ENCODE results near the gene ZNF878. TPM values are rescaled to one million over a fixed set of nuclear protein-coding genes. Genes with fewer than 3 reads are reported as not detected.

ZNF878 gene
- total RNA-seq, 6 experiments from 2014 or later: 0.11 to 0.17 (median 0.17) TPM; not detected in 3

GRCh38 chr19:12052091-12052496 is 667 bp downstream of the ZNF878 start:
- H3K27me3 Mint-ChIP-seq (ENCODE audit: insufficient read depth): peaks cover 2% of the 10 kb centered on the region; the same call in 1 of the 2 replicates
- peak overlapping the region; percentile 85 for H3K4me3 Mint-ChIP-seq
- no peak for TF ChIP-seq CTCF (IDR thresholded peaks at IDR 0.05)
- H3K4me1 Mint-ChIP-seq (ENCODE audit: low read depth): peaks cover 12% of the 10 kb centered on the region
- H3K27ac Mint-ChIP-seq: 0 out of 2 replicates have a peak overlapping the region, but pooled peaks have one; percentile 2
- peaks cover 13% of the 10 kb centered on the region; the same call in 1 of the 2 replicates for H3K36me3 Mint-ChIP-seq (ENCODE audit: low read depth)
- peaks cover 16% of the 10 kb centered on the region for H3K9me3 Mint-ChIP-seq
- peak; percentile 21 for DNase-seq

GRCh38 chr19:12047868-12048267 is 4.9 kb downstream of the ZNF878 start:
- Mint-ChIP-seq H3K4me1 (ENCODE audit: low read depth) (peaks cover 7% of the 10 kb centered on the region), H3K4me3 (no peak overlapping the region), H3K9me3 (peaks cover 52% of the 10 kb centered on the region), H3K27ac (no peak overlapping the region), H3K36me3 (ENCODE audit: low read depth) (peaks cover 39% of the 10 kb centered on the region), H3K27me3 (ENCODE audit: insufficient read depth) (peaks cover 2% of the 10 kb centered on the region; the same call in 1 of the 2 replicates)
- no peak for DNase-seq
- no peak for TF ChIP-seq CTCF (IDR thresholded peaks at IDR 0.05)

- Mint-ChIP-seq H3K27me3 (ENCODE audit: insufficient read depth) (no peaks in the 10 kb centered on the region), H3K36me3 (ENCODE audit: low read depth) (peaks cover 46% of the 10 kb centered on the region), H3K9me3 (peaks cover 69% of the 10 kb centered on the region), H3K27ac (no peak overlapping the region), H3K4me3 (no peak overlapping the region), H3K4me1 (ENCODE audit: low read depth) (no peaks in the 10 kb centered on the region)
- no peak for TF ChIP-seq CTCF (IDR thresholded peaks at IDR 0.05)
- no peak for DNase-seq
Measured at GRCh38 chr19:12043752-12044422, 8.9 kb downstream of the ZNF878 start.

- Mint-ChIP-seq H3K27me3 (ENCODE audit: insufficient read depth) (no peaks in the 10 kb centered on the region), H3K9me3 (peaks cover 66% of the 10 kb centered on the region), H3K27ac (no peak overlapping the region), H3K4me1 (ENCODE audit: low read depth) (no peaks in the 10 kb centered on the region), H3K36me3 (ENCODE audit: low read depth) (peaks cover 45% of the 10 kb centered on the region), H3K4me3 (no peak overlapping the region)
- DNase-seq: no peak
- no peak for TF ChIP-seq CTCF (IDR thresholded peaks at IDR 0.05)
Measured at GRCh38 chr19:12042893-12043292, 9.9 kb downstream of the ZNF878 start.

- peaks cover 19% of the 10 kb centered on the region for H3K4me1 Mint-ChIP-seq (ENCODE audit: low read depth)
- DNase-seq: peak; percentile 84
- peak within 1 kb of the TSS; percentile 94 for H3K27ac Mint-ChIP-seq
- peak; percentile 20; the same call in 1 of the 2 replicates for TF ChIP-seq CTCF (IDR thresholded peaks at IDR 0.05)
- H3K36me3 Mint-ChIP-seq (ENCODE audit: low read depth): peaks cover 21% of the 10 kb centered on the region
- H3K4me3 Mint-ChIP-seq: peak within 1 kb of the TSS; percentile 95
- no peaks in the 10 kb centered on the region for H3K27me3 Mint-ChIP-seq (ENCODE audit: insufficient read depth)
- H3K9me3 Mint-ChIP-seq: peaks cover 1% of the 10 kb centered on the region; the same call in 1 of the 2 replicates
Measured at GRCh38 chr19:12035220-12036172, 17.3 kb downstream of the ZNF878 start, which contains the start of gene ZNF433. TSS of gene ZNF433 (minus strand) at chr19:12035679. CDS start at chr19:12035539, 140 bp downstream.

Measured in HFFc6 (cell line).